HEK293T (cell line): ENCODE measurements around the gene DPP3.

ENCODE experiments used
- SP1 ChIP-seq: fragments of 450-650 bp; IDR thresholded peaks from 2 replicates; pipeline ENCODE4 v1.6.1; 2017
- ZNF384 ChIP-seq: fragments of 450-650 bp; IDR thresholded peaks from 2 replicates; pipeline ENCODE4 v1.6.1; 2016

DNA sequence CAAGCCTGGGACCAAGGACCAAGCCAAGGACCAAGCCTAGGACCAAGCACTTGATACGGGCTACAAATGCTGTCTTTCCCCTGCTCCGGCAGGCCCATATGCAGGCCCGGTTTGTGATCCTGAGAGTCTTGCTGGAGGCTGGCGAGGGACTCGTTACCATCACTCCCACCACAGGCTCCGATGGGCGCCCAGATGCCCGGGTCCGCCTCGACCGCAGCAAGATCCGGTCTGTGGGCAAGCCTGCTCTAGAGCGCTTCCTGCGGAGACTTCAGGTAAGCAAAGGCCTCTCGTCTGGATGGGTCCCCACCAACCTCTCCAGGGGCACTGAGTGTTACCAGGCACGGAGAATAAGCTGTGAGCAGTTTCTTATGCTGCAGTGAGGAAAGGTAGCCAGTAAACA lies 17.0 kb downstream of the DPP3 start:
- TF ChIP-seq SP1 (no peak), ZNF384 (no peak)
